HG02763 (cell line): ENCODE data around the gene CHMP4A.
"Not testable (repeated sequence)": the region's sequence is repeated elsewhere in the genome, so short reads cannot be mapped to it uniquely, and the experiment has no call there.

ENCODE experiments used
- ATAC-seq: cut with Tn5 transposase; IDR thresholded peaks from one replicate; pipeline ENCODE4 v1.9.1; 2021; ENCODE audit warnings: mild to moderate bottlenecking, moderate library complexity; ENCODE audit not compliant: unreplicated experiment

The CHMP4A gene

GRCh38 chr14:24247422-24247821, 34.1 kb upstream of the CHMP4A start:
- no peak for ATAC-seq

GRCh38 chr14:24246765-24247212, 33.5 kb upstream of the CHMP4A start:
- no peak for ATAC-seq

GRCh38 chr14:24245350-24245749, 32.1 kb upstream of the CHMP4A start:
- not testable (repeated sequence) for ATAC-seq

- no peak for ATAC-seq
Measured at GRCh38 chr14:24243336-24243836, 30.1 kb upstream of the CHMP4A start.

- peak; percentile 79 for ATAC-seq
Measured at GRCh38 chr14:24241829-24242443, 28.6 kb upstream of the CHMP4A start.

- no peak for ATAC-seq
Measured at GRCh38 chr14:24240110-24240918, 27.0 kb upstream of the CHMP4A start.

- ATAC-seq: no peak
Measured at GRCh38 chr14:24238527-24239037, 25.3 kb upstream of the CHMP4A start.

GRCh38 chr14:24238123-24238522, 24.8 kb upstream of the CHMP4A start:
- ATAC-seq: no peak

GRCh38 chr14:24237463-24237955, 24.2 kb upstream of the CHMP4A start:
- ATAC-seq: no peak

GRCh38 chr14:24236689-24237462, 23.6 kb upstream of the CHMP4A start:
- ATAC-seq: no peak

- ATAC-seq: no peak
Measured at GRCh38 chr14:24235804-24236688, 22.8 kb upstream of the CHMP4A start.

- no peak for ATAC-seq
Measured at GRCh38 chr14:24234095-24235005, 21.1 kb upstream of the CHMP4A start.

- ATAC-seq: no peak
Measured at GRCh38 chr14:24233538-24233866, 20.2 kb upstream of the CHMP4A start.

- ATAC-seq: peak; percentile 52
Measured at GRCh38 chr14:24232645-24233537, 19.6 kb upstream of the CHMP4A start, which contains the start of gene GMPR2. TSS of gene GMPR2 (plus strand) at chr14:24232929. CDS start at chr14:24233254, 325 bp downstream.

- peak; percentile 67 for ATAC-seq
Measured at GRCh38 chr14:24232121-24232644, 18.9 kb upstream of the CHMP4A start, which contains the start of gene NEDD8. TSS of gene NEDD8 (minus strand) at chr14:24232367. CDS start at chr14:24232267, 100 bp downstream.

- ATAC-seq: peak; percentile 16
Measured at GRCh38 chr14:24231263-24232120, 18.2 kb upstream of the CHMP4A start.

GRCh38 chr14:24228902-24229301, 15.6 kb upstream of the CHMP4A start:
- ATAC-seq: no peak
